GM23338 (cell line): ENCODE data around the gene MYL5.

Experiments used
- CTCF ChIP-seq, 2 experiments: fragments of 200-600 bp in 1 of 2; sonication (generic) in 1 of 2; conservative IDR thresholded peaks; 2 replicates each; pipeline versions ENCODE4 v1.5.1 to v1.6.1; 2016 to 2017; ENCODE audit warnings: antibody characterized with exemption in 2 of 2, low read depth in 2 of 2, mild to moderate bottlenecking in 2 of 2, moderate library complexity in 1 of 2
- EZH2 ChIP-seq: fragments of 200-600 bp; sonication (generic); IDR thresholded peaks from one replicate; pipeline ENCODE4 v1.8.0; 2017; ENCODE audit warnings: antibody characterized with exemption, mild to moderate bottlenecking, low read depth; ENCODE audit not compliant: unreplicated experiment
- EZH2phosphoT487 ChIP-seq: fragments of 200-600 bp; sonication (generic); IDR thresholded peaks from one replicate; pipeline ENCODE4 v1.8.1; 2018; ENCODE audit warnings: antibody characterized with exemption; ENCODE audit not compliant: unreplicated experiment
- POLR2AphosphoS5 ChIP-seq: IDR thresholded peaks from 2 replicates; pipeline ENCODE4 v1.6.1; 2016; ENCODE audit warnings: antibody characterized with exemption, low read depth
- REST ChIP-seq: IDR thresholded peaks from one replicate; pipeline ENCODE4 v1.6.1; 2018; ENCODE audit warnings: antibody characterized with exemption; ENCODE audit not compliant: unreplicated experiment
- STAT1 ChIP-seq: IDR thresholded peaks from one replicate; pipeline ENCODE4 v1.6.1; 2016; ENCODE audit warnings: antibody characterized with exemption; ENCODE audit not compliant: unreplicated experiment
- ZNF331 ChIP-seq: fragments of 250-450 bp; sonication (Bioruptor Pico); IDR thresholded peaks from 2 replicates; pipeline ENCODE4 v1.5.0; 2020; ENCODE audit warnings: low read depth, mild to moderate bottlenecking, moderate library complexity

- no peak for TF ChIP-seq EZH2
- no peak for TF ChIP-seq CTCF (conservative IDR thresholded peaks at IDR 0.05; ENCODE audit: low read depth in 2 of 2)
- TF ChIP-seq POLR2AphosphoS5 = no peak
- TF ChIP-seq STAT1 = no peak
- TF ChIP-seq ZNF331 = no peak
- no peak for TF ChIP-seq REST
- no peak for TF ChIP-seq EZH2phosphoT487
These were observed 7.9 kb upstream of the MYL5 start for GRCh38 chr4:666436-666810.
